BE2C (cell line): ENCODE data around the gene GPC2.
A peak's percentile ranks its signal among the peaks of the same experiment; 100 is the strongest.

ENCODE experiments used
- DNase-seq: peaks from one replicate; pipeline ENCODE4 v3.0.0-alpha.2; 2020
- H3K27me3 ChIP-seq: fragments of 250-450 bp; sonication (Bioruptor Pico); 2 replicates; pipeline ENCODE4 v1.5.1; 2020; ENCODE audit warnings: mild to moderate bottlenecking
- H3K36me3 ChIP-seq: fragments of 250-450 bp; sonication (Bioruptor Pico); 2 replicates; pipeline ENCODE4 v1.5.1; 2020; ENCODE audit warnings: mild to moderate bottlenecking
- H3K4me1 ChIP-seq: fragments of 250-450 bp; sonication (Bioruptor Pico); 2 replicates; pipeline ENCODE4 v1.5.1; 2020
- H3K4me3 ChIP-seq: 2 replicates; pipeline ENCODE4 v1.5.1; 2011; ENCODE audit warnings: low read depth, low read length
- H3K9me3 ChIP-seq: fragments of 250-450 bp; sonication (Bioruptor Pico); 2 replicates; pipeline ENCODE4 v1.5.1; 2020
- TF ChIP-seq, protein P1 (sequence below): IDR thresholded peaks from 2 replicates; pipeline ENCODE4 v1.5.1; 2012; ENCODE audit warnings: mild to moderate bottlenecking, low read depth, low read length

GPC2 gene

DNA sequence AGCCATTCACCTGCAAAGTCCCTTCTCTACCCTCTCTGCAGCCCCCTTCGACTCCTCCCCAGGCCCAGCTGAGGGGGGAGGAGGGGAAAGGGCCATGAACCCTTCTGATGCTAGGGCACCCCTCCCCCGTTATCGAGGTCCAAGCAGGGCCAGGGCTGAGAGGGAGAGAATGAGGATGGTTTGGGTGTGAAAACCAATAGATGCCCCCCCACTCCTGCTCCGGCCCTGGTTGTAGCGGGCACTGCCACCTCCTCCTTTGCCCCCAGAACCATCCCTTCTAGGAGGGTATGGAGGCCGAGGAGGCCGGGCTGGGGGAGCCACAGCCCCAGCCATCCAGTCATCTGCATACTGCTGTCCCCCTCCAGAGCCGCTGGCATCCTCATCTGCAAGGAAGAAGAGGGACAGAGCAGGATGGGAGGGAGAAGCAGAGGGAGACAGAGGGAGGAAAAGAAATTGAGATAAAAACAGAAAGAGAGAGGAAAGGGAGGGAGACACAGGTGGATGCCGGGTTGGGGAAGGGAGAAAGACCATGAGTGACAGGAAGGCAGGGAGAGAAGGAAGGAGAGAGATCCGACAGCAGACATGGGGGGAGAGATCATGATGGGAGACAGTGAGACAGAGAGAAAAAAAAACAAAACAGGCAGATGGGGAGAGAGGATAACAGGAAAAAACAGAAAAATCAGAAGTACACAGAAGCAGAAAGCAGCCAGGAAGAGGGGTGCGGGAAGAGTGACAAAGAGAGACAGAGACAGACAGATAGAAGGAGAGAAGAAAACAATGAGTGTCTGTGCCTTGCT, 6.9 kb downstream of the GPC2 start:
- Histone ChIP-seq H3K4me1 (peaks cover 5% of the 10 kb centered on the region), H3K4me3 (no peak overlapping the region), H3K36me3 (no peaks in the 10 kb centered on the region), H3K9me3 (no peaks in the 10 kb centered on the region), H3K27me3 (peaks cover 21% of the 10 kb centered on the region)
- DNase-seq = no peak
- TF ChIP-seq, protein P1, sequence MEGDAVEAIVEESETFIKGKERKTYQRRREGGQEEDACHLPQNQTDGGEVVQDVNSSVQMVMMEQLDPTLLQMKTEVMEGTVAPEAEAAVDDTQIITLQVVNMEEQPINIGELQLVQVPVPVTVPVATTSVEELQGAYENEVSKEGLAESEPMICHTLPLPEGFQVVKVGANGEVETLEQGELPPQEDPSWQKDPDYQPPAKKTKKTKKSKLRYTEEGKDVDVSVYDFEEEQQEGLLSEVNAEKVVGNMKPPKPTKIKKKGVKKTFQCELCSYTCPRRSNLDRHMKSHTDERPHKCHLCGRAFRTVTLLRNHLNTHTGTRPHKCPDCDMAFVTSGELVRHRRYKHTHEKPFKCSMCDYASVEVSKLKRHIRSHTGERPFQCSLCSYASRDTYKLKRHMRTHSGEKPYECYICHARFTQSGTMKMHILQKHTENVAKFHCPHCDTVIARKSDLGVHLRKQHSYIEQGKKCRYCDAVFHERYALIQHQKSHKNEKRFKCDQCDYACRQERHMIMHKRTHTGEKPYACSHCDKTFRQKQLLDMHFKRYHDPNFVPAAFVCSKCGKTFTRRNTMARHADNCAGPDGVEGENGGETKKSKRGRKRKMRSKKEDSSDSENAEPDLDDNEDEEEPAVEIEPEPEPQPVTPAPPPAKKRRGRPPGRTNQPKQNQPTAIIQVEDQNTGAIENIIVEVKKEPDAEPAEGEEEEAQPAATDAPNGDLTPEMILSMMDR = no peak

DNA sequence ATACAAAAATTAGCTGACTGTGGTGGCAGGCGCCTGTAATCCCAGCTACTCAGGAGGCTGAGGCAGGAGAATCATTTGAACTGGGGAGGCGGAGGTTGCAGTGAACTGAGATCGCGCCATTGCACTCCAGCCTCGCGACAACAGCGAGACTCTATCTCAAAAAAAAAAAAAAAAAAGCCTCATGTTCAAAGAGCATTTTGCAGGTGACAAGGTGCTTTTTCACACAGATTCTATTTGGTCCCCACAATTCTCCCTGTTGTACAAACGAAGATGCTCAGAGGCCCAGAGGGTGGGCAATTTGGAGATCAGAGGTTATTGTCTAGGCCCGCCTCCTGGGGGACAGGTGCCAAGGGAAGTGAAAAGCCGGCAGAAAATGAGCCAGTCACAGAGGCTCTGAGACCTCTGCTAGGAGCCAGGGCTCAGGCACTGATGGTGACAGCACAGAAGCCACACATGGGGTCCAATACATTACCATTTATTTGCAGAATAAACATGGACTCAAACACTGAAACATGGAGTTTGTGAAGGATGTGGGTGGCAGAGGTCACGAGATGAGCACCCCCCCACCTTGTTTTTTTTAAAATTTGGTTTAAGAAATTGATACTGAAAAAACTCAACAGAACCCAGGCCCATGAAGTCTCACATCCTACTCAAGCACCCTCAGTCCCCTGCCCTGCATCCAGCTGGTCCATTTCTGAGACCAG, 7.9 kb downstream of the GPC2 start:
- peaks cover 21% of the 10 kb centered on the region for H3K27me3 ChIP-seq
- H3K9me3 ChIP-seq = no peaks in the 10 kb centered on the region
- no peaks in the 10 kb centered on the region for H3K36me3 ChIP-seq
- H3K4me3 ChIP-seq = no peak overlapping the region
- TF ChIP-seq, protein P1 = no peak
- no peak for DNase-seq
- peaks cover 5% of the 10 kb centered on the region for H3K4me1 ChIP-seq

DNA sequence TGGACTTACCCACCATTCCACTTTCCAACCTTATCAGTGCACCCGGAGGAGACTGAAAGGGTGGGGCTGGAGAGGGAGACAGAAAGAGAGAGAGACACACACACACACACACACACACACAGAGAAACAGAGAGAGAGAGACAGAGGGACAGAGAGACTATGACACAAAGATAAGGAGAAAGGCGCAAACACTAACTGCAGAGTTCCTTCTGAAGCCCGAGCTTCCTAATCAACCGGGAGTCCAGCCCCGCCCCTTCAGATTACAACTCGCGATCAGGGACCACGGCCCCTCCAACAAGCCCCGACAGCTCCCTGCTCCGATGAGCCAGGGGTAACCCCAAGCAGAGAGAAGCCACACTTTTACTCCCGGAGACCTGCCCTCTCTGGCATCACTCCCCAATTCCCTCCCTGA, 9.3 kb downstream of the GPC2 start:
- Histone ChIP-seq H3K27me3 (peaks cover 21% of the 10 kb centered on the region), H3K4me3 (peak overlapping the region; percentile 46)
- DNase-seq = no peak

DNA sequence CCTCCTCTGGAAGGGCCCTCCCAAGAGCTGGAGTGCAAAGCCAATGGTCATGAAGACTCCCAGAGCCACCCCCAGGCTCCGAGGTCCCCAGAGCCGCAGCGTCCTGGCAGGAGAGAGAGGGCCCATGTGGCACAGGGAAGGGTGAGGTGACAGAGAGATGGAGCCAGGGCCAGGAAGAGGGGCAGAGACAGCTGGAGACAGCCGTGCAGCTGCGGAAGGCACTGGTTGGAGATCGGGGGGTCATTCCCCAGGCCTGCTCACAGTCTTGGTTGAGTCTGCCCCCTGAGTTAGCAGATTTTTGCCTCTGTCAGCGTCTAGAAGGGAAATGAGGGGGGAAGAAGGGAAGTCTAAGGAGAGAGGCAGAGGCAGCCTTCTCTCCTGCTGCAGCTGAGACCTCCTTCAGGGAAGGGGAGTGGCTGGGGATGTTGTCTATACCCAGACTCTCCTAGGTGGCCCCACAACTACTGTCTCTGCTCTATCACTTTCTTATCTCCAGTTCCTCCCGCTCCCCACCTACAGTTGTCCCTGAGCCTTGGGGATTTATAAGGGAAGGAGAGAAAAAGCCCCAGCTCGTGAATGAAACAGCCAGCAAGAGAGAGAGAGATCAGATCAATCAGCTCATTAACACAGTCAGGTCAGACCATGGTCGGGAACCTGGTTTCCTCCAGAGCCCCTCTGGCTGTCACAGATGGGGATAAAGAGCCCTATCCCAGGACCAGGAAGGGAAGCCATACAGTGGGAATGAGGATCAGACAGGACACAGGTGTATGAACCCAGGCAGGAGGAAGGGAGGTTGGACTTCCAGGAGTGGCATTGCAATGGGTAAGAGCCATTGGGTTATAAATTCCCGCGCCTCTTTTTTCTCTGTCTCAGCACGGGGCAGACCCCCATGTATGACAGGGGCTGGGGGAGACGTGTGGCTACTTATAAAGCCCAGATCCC, 9.9 kb downstream of the GPC2 start:
- H3K36me3 ChIP-seq = no peaks in the 10 kb centered on the region
- H3K4me3 ChIP-seq = no peak overlapping the region; the same call in 1 of the 2 replicates
- H3K27me3 ChIP-seq = peaks cover 21% of the 10 kb centered on the region
- DNase-seq = no peak
- H3K9me3 ChIP-seq = no peaks in the 10 kb centered on the region
- TF ChIP-seq, protein P1 = no peak
- peaks cover 5% of the 10 kb centered on the region for H3K4me1 ChIP-seq

More for the DNA sequence above, 9.3 kb downstream of the GPC2 start:
- TF ChIP-seq, protein P1 = no peak
- Histone ChIP-seq H3K36me3 (no peaks in the 10 kb centered on the region), H3K9me3 (no peaks in the 10 kb centered on the region), H3K4me1 (peaks cover 5% of the 10 kb centered on the region)

DNA sequence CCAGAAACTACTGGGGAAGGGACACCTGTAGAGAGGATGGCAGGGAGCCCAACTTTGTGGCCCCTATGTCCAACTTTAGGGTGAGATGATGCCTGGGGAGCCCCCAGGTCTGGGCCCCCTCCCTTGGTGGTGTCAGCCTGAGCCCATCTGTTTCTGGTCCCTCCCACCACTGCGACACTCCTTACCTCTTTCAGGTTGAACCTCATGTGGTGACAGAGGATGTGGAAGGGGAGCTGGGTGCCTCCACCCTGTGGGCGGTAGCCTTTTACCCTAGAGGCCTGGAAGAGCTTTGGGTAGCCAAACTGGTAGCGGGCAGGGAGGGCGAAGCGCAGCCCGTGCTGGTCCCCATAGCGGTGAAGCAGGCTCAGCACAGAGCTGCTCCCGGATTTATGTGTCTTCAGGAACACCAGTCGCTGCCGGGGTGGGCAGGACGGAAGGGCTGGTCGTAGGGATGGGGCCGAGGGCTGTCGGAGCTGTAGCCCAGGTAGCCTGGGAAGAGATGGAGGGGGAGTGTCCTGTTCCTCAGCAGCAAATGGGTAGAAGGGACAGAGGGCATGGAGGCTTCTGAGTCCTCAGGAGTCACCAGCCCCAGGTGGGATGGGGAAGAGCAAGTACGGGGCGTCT, 10.8 kb downstream of the GPC2 start:
- TF ChIP-seq, protein P1 = no peak
- H3K4me3 ChIP-seq = no peak overlapping the region
- DNase-seq = no peak

More for the DNA sequence above, 10.8 kb downstream of the GPC2 start:
- Histone ChIP-seq H3K36me3 (no peaks in the 10 kb centered on the region), H3K9me3 (no peaks in the 10 kb centered on the region), H3K4me1 (peaks cover 5% of the 10 kb centered on the region), H3K27me3 (peaks cover 21% of the 10 kb centered on the region)
